Measurements from ENCODE around the gene SLC22A23. TPM values are rescaled to one million over a fixed set of nuclear protein-coding genes. Genes with fewer than 3 reads are reported as not detected.
A peak's percentile ranks its signal among the peaks of the same experiment; 100 is the strongest.

SLC22A23 gene, protein sequence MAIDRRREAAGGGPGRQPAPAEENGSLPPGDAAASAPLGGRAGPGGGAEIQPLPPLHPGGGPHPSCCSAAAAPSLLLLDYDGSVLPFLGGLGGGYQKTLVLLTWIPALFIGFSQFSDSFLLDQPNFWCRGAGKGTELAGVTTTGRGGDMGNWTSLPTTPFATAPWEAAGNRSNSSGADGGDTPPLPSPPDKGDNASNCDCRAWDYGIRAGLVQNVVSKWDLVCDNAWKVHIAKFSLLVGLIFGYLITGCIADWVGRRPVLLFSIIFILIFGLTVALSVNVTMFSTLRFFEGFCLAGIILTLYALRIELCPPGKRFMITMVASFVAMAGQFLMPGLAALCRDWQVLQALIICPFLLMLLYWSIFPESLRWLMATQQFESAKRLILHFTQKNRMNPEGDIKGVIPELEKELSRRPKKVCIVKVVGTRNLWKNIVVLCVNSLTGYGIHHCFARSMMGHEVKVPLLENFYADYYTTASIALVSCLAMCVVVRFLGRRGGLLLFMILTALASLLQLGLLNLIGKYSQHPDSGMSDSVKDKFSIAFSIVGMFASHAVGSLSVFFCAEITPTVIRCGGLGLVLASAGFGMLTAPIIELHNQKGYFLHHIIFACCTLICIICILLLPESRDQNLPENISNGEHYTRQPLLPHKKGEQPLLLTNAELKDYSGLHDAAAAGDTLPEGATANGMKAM
- 44.3 TPM for total RNA-seq

- DNase-seq: peak; percentile 77
Measured at GRCh38 chr6:3456898-3457709, at the start of gene SLC22A23. SLC22A23 (minus strand) TSS chr6:3457050; CDS start chr6:3456559, 491 bp downstream.

DNA sequence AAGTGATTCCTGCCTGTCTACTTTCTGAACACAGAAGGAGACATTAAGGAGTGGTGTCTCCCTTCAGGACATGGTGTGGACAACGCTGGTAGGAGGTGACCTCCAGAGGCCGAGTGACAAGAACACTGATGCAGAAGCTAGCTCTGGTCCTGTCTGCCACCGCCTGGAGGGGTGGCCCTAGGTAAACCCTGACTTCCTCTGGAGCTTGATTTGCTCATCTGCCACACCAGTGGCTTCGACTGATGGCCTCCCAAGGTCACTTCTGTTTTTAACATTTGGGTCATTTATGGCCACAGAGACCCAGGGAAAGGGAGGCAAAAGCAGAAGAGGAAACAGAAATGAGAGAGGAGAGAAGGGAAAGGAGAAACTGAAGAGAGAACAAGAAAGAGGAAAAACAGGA is 49.4 kb upstream of the SLC22A23 start:
- DNase-seq: no peak

GRCh38 chr6:3504938-3505805 is 48.3 kb upstream of the SLC22A23 start:
- DNase-seq: no peak

- DNase-seq: no peak
Measured at GRCh38 chr6:3504354-3504753, 47.5 kb upstream of the SLC22A23 start.

GRCh38 chr6:3501826-3502500 is 45.1 kb upstream of the SLC22A23 start:
- DNase-seq: no peak

DNA sequence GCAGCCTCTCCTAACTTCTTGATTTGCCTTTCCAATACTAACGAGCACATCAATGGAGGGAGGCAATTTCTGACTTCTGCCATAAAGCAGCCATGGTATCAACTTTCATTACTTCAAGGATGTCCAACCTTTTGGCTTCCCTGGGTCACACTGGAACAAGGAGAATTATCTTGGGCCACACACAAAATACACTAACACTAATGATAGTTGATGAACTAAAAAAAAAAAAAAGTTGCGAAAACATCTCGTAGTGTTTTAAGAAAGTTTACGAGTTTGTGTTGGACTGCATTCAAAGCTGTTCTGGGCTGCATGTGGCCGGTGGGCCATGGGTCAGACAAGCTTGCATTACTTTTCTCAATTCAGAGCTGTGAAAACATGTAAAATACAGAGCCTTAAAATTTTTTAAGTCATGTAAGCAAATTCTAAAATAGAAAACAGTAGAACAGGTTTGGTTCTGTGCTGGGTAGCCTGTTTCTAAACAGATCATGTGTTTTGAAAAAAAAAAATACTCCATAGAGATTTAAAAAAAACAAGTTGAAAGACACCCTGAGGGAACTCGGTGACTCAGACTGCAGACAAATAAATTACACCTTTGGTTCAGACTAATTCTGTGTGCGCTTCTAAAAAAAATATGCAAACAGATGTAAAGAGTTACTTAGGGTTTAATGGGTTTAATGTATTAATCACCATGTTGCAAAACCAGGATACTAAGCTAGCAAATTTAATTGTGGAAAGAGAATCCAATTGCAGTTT is 43.6 kb upstream of the SLC22A23 start:
- no peak for DNase-seq

GRCh38 chr6:3499603-3500002 is 42.8 kb upstream of the SLC22A23 start:
- DNase-seq: no peak

GRCh38 chr6:3496395-3496794 is 39.5 kb upstream of the SLC22A23 start:
- no peak for DNase-seq

DNA sequence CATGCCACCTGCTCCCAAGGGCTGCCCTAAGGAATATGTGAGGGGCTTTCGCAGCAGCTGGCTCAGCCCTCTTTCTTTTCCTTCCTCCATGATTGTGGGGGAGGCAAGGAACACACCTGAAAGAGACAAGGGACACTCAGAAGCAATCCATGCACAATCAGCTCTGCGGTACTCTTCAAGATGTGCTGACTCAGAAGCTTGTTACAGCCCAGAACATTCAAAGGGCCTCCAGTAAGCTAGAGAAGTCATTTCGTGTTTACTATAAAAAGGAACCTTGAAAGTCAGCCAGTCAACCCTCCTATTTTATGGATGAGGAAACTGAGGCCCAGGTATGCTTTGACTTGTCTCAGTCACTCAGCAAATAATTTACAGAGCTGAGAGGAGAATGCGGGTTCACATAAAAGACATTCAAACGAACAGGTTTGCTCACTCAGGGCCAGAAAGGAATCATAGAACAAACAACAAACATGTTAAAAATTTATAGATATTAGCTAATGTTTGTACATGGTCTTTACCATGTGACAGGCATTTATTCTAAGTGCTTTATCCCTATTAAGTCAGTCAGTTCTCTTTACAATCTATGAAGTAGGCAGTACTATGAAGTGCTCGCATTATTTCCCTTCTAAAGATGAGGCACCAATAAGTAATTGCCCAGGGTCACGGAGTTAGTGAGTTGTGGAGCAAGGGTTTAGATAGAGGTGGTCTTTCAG is 37.7 kb upstream of the SLC22A23 start:
- DNase-seq: no peak

DNA sequence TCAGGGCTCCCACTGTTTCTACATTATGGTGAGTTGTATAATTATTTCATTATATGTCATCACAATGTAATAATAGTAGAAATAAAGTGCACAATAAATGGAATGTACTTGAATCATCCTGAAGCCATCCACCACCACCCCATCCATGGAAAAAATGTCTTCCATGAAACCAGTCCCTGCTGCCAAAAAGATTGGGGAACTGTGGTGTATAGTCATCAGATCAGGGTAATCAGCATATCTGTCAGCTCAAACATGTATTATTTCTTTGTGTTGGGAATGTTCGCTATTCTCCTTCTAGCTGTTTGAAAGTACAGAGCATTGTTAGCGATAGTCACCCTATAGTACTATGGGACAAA is 33.8 kb upstream of the SLC22A23 start:
- DNase-seq: no peak

- no peak for DNase-seq
Measured at GRCh38 chr6:3489961-3490624, 33.2 kb upstream of the SLC22A23 start.

GRCh38 chr6:3489027-3489757 is 32.3 kb upstream of the SLC22A23 start:
- no peak for DNase-seq

GRCh38 chr6:3484946-3485345 is 28.1 kb upstream of the SLC22A23 start:
- DNase-seq: peak; percentile 4

DNA sequence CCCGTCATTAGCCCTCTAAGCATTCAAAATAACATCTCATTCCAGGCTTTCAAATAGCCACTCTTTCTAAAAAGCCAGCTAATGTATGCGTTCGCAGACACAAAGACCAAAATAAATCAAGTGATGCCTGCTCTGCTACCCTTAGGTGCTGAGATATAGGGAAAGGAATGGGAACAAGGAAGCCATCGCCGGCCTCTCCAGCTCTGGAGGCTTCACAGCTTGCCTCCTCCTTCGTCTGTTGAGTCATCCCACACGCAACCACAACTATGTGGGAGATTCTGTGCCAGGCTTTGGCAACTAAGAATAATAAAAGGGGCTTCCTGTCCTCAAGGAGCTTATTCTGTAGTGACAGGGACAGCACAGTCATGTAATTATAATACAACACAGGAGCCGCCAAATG is 27.3 kb upstream of the SLC22A23 start:
- DNase-seq: no peak

DNA sequence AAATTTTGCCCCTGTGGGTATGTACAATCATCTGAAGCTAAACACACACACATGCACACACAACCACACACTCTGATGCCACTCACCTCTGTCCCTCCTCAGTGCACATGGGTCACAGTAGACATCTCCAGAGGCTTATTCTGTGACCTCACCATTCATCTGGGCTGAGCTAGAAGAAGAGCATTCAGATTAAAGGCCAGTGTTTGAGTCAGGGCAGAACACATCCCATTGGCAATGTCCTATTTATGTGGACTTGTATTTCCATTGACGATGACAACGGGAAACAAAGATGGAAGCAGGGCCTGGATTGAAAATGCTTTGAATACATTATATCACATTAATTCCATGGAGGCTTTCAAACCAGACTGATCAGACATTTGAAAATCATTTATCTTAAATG is 26.8 kb upstream of the SLC22A23 start:
- DNase-seq: no peak

DNA sequence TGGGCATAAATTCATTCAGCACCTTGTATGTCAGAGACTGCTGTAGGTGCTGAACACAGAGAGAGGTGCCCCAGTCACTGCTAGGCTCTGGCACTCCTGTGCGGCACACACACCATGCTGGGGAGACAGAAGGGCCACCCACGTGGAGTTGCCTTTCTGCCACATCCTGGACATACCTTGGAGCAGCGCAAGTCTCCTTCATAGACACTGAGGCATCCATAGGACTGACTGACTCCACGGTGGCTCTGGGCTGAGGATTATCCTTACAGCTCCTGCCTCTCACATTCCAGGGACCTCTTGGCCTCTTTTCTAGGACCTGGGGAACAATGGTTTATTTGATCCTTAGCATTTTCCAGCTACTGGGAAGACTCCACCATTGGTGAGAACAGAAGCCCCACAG is 26.0 kb upstream of the SLC22A23 start:
- no peak for DNase-seq

DNA sequence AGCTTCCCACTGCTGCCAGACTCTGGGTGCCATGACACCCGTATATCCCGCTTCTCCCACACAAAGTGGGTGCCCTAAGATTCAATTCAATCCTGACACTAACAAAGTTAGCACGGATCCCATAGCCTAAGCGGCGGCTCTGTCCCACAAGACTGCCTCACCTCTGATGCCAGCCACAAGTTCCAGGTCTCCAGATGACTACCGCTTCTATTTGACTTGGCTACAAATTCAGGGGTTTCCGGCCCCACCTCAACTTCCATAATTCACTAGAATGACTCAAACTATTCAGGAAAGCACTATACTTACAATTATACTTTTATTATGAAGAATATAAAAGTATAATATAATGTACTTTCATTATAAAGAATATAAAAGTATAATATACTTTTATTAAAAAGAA is 24.8 kb upstream of the SLC22A23 start:
- DNase-seq: no peak

- DNase-seq: no peak
Measured at GRCh38 chr6:3480009-3480408, 23.2 kb upstream of the SLC22A23 start.

DNA sequence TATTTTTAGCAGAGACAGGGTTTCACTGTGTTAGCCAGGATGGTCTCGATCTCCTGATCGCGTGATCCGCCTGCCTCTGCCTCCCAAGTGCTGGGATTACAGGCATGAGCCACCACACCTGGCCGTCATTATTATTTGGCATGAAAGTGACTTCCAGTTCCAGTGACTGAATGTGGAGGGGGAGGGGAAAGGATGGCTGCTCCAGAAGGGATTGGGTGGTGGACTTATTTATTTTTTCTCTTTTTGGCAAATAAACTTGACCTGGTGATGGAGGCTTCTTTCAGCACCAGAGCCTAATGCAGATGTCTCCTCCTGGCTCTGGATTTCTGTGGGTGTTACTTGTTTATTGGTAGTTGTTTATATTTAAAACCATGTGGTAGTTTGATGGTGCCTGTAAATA is 16.9 kb upstream of the SLC22A23 start:
- DNase-seq: no peak

Measured in occipital lobe (tissue), 2 donors.